HFF-Myc (cell line): ENCODE results near the gene TTF1.
"Not testable (repeated sequence)": the region's sequence is repeated elsewhere in the genome, so short reads cannot be mapped to it uniquely, and the experiment has no call there.

Source experiments
- DNase-seq: peaks from one replicate; pipeline ENCODE4 v3.0.0-alpha.2; 2011; ENCODE audit warnings: low read depth; ENCODE audit errors: extremely low read depth
- H3K4me3 ChIP-seq: replicated peaks from 2 replicates; pipeline ENCODE4 v1.5.1; 2011; ENCODE audit warnings: low read depth, mild to moderate bottlenecking, control low read depth, low read length
- CTCF ChIP-seq: IDR thresholded peaks from 2 replicates; pipeline ENCODE4 v1.5.1; 2012; ENCODE audit warnings: mild to moderate bottlenecking, low read depth, low read length, control low read depth; ENCODE audit errors: missing control alignments

The TTF1 gene

GRCh38 chr9:132387133-132387532 is 19.5 kb downstream of the TTF1 start:
- no peak for TF ChIP-seq CTCF
- no peak overlapping the region for H3K4me3 ChIP-seq
- DNase-seq, result no peak

GRCh38 chr9:132384376-132384775 is 22.3 kb downstream of the TTF1 start:
- no peak for DNase-seq
- no peak for TF ChIP-seq CTCF
- no peak overlapping the region for H3K4me3 ChIP-seq

- no peak overlapping the region for H3K4me3 ChIP-seq
- TF ChIP-seq CTCF, result no peak
- DNase-seq, result no peak
These were observed 23.2 kb downstream of the TTF1 start for GRCh38 chr9:132383462-132383883.

GRCh38 chr9:132381966-132382541 is 24.6 kb downstream of the TTF1 start:
- no peak overlapping the region for H3K4me3 ChIP-seq
- DNase-seq, result no peak
- TF ChIP-seq CTCF, result no peak

GRCh38 chr9:132378416-132378815 is 28.2 kb downstream of the TTF1 start:
- not testable (repeated sequence) for DNase-seq, H3K4me3 ChIP-seq

GRCh38 chr9:132377769-132378168 is 28.9 kb downstream of the TTF1 start:
- not testable (repeated sequence) for DNase-seq

GRCh38 chr9:132372177-132373095 is 34.2 kb downstream of the TTF1 start:
- no peak for TF ChIP-seq CTCF
- peak; percentile 24 for DNase-seq
- H3K4me3 ChIP-seq, result no peak overlapping the region

More at GRCh38 chr9:132377769-132378168, 28.9 kb downstream of the TTF1 start:
- H3K4me3 ChIP-seq, result not testable (repeated sequence)

- H3K4me3 ChIP-seq, result no peak overlapping the region
- no peak for DNase-seq
- no peak for TF ChIP-seq CTCF
These were observed 36.0 kb downstream of the TTF1 start for GRCh38 chr9:132370592-132370991.
